22Rv1 (cell line): Measurements from ENCODE around the gene GBE1.

ENCODE experiments used
- ZFX ChIP-seq: fragments of 450-650 bp; IDR thresholded peaks from 2 replicates; pipeline ENCODE4 v1.6.1; 2017; ENCODE audit warnings: antibody characterized with exemption, borderline replicate concordance
- TF ChIP-seq, protein P1 (sequence below): fragments of 450-650 bp; IDR thresholded peaks from 2 replicates; pipeline ENCODE4 v1.5.1; 2017; ENCODE audit warnings: mild to moderate bottlenecking

DNA sequence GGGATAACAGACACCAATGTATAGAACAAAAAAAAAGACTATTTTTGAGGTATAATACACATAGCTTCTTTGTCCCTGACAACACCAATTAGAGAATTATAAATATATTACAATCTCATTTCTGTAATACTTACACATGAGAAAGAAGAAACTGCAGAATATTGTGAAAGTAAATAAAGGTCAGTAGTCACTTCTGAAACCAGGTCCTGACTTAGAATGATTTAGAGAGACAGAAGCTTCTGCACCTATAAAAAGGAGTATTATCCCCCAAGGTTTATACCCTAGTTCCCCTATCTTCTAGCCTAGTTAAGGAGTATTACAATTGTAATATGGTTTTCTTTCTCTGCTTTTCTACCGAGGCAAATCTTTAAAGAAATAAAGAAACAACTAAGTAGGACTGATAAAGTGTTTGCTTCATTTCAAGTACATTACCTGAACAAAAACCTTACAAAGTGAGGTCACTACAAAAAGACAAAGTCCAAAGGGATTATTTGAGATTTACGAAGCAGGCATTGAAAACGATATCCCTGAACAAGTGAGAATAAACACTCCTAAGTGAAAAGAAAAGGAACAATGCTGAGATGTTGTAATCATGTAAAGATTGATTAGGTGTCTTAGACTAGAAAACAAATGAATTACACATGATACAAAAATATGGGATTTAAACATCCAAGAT is 103.0 kb downstream of the GBE1 start:
- TF ChIP-seq, protein P1, sequence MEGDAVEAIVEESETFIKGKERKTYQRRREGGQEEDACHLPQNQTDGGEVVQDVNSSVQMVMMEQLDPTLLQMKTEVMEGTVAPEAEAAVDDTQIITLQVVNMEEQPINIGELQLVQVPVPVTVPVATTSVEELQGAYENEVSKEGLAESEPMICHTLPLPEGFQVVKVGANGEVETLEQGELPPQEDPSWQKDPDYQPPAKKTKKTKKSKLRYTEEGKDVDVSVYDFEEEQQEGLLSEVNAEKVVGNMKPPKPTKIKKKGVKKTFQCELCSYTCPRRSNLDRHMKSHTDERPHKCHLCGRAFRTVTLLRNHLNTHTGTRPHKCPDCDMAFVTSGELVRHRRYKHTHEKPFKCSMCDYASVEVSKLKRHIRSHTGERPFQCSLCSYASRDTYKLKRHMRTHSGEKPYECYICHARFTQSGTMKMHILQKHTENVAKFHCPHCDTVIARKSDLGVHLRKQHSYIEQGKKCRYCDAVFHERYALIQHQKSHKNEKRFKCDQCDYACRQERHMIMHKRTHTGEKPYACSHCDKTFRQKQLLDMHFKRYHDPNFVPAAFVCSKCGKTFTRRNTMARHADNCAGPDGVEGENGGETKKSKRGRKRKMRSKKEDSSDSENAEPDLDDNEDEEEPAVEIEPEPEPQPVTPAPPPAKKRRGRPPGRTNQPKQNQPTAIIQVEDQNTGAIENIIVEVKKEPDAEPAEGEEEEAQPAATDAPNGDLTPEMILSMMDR, result no peak
- no peak for TF ChIP-seq ZFX
